Upper lobe of right lung (tissue), 1 donor: ENCODE data around the gene PPP1R3G. TPM values are rescaled to one million over a fixed set of nuclear protein-coding genes. Genes with fewer than 3 reads are reported as not detected.
A peak's percentile ranks its signal among the peaks of the same experiment; 100 is the strongest.

ENCODE experiments used
- ATAC-seq: fragments of 200-7000 bp; cut with Tn5 transposase; one replicate; pipeline ENCODE4 v1.9.1; 2020; ENCODE audit warnings: mild to moderate bottlenecking, moderate library complexity
- DNase-seq: peaks from one replicate; pipeline ENCODE4 v3.0.0-alpha.2; 2020
- H3K27ac ChIP-seq: fragments of 200-600 bp; one replicate; pipeline ENCODE4 v1.8.0; 2022
- H3K27me3 ChIP-seq: fragments of 200-600 bp; one replicate; pipeline ENCODE4 v1.8.0; 2022; ENCODE audit warnings: mild to moderate bottlenecking
- H3K36me3 ChIP-seq: fragments of 200-600 bp; one replicate; pipeline ENCODE4 v1.8.0; 2022
- H3K4me1 ChIP-seq: fragments of 200-600 bp; one replicate; pipeline ENCODE4 v1.8.0; 2022
- H3K4me3 ChIP-seq: fragments of 200-600 bp; one replicate; pipeline ENCODE4 v1.8.0; 2022; ENCODE audit warnings: mild to moderate bottlenecking
- H3K9me3 ChIP-seq: fragments of 200-600 bp; one replicate; pipeline ENCODE4 v1.8.0; 2022
- CTCF ChIP-seq: fragments of 200-600 bp; IDR thresholded peaks from one replicate; pipeline ENCODE4 v1.8.0; 2022; ENCODE audit warnings: antibody characterized with exemption
- intact Hi-C: fragments of 100-400 bp; cut with DNase I; formaldehyde crosslinking; loops from one replicate; pipeline ENCODE4 v1.11.0; 2022
- total RNA-seq: library from RNA; stranded (reverse); fragmentation: NEBNext Ultra II Directional; extraction: Animal tissue kit (Norgen Biotek cat#: 25700); gene quantifications from one replicate; pipeline ENCODE4 v1.2.1, GENCODE V29; 2021
- donor health status: DM: no; HTN: yes; CAD: no; lungs with severe emphysema.

Gene PPP1R3G
- total RNA-seq, 1 donor from 2014 or later: 0.46 TPM

DNA sequence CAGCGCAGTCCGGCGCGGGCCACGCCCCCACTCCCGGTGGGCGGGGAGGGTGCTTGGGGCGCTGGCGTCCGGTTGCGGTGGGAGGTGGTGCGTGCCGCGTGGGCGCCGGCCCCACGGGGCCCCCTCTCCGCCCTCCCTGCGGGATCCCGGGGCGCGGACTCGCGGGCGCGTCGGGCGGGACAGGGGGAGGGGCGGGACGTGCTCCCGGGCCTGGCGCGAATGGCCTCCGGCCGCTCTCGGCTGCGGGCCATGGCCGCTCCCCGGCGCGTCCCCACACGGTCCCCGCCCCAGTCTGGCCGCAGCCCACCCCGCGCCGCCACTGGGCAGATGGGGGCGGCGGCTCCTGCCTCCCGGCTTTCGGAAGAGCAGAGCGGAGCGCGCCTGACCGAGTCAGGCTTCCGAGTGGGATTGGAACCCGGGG lies 771 bp upstream of the PPP1R3G start:
- intact Hi-C loops: no loop called here
- DNase-seq (no peak), ATAC-seq (peak; percentile 49)
- Histone ChIP-seq H3K4me1 (peaks cover 15% of the 10 kb centered on the region), H3K27ac (peak overlapping the region; percentile 49), H3K36me3 (no peaks in the 10 kb centered on the region), H3K4me3 (peak overlapping the region; percentile 55), H3K27me3 (peaks cover 21% of the 10 kb centered on the region), H3K9me3 (no peaks in the 10 kb centered on the region)
- no peak for TF ChIP-seq CTCF

- no peak for TF ChIP-seq CTCF
These were observed 630 bp downstream of the PPP1R3G start for GRCh38 chr6:5085648-5086293.

DNA sequence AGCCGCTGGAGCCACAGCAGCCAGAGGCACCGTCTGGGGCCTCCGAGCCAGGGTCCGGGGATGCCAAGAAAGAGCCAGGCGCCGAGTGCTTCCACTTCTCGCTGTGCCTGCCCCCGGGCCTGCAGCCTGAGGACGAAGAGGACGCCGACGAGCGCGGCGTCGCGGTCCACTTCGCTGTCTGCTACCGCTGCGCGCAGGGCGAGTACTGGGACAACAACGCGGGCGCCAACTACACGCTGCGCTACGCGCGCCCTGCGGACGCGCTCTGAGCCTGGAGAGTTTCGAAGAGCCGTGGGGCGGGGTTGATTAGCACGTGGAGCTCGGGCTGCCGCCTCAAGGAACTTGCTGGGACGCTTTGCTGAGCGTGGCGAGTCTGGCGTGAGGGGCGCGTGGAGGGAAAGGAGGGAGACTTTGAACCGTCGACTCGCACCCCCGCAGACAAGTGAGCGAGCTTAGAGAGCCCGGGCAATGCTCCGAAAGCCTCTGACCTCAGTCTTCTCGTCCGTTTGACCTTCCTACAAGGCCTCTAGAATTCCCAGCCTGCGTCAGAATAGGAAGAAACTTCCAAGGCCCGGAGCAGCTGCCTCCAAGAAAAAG lies 1.3 kb downstream of the PPP1R3G start:
- peaks cover 15% of the 10 kb centered on the region for H3K4me1 ChIP-seq
- H3K27ac ChIP-seq: no peak overlapping the region
- no peak for TF ChIP-seq CTCF
- H3K27me3 ChIP-seq: peaks cover 21% of the 10 kb centered on the region
- H3K9me3 ChIP-seq: no peaks in the 10 kb centered on the region
- intact Hi-C loops: no loop called here
- ATAC-seq (no peak), DNase-seq (no peak)
- H3K36me3 ChIP-seq: no peaks in the 10 kb centered on the region
- H3K4me3 ChIP-seq: peak overlapping the region; percentile 55

More at GRCh38 chr6:5085648-5086293, 630 bp downstream of the PPP1R3G start:
- DNase-seq (peak; percentile 69), ATAC-seq (peak; percentile 47)
- Histone ChIP-seq H3K27ac (peak overlapping the region; percentile 49), H3K36me3 (no peaks in the 10 kb centered on the region), H3K9me3 (no peaks in the 10 kb centered on the region), H3K27me3 (peaks cover 21% of the 10 kb centered on the region), H3K4me1 (peaks cover 15% of the 10 kb centered on the region), H3K4me3 (peak overlapping the region; percentile 55)
- intact Hi-C loops: no loop called here

GRCh38 chr6:5087389-5087788 lies 2.2 kb downstream of the PPP1R3G start:
- H3K36me3 ChIP-seq: no peaks in the 10 kb centered on the region
- ATAC-seq (peak; percentile 63), DNase-seq (peak; percentile 71)
- peaks cover 15% of the 10 kb centered on the region for H3K4me1 ChIP-seq
- peaks cover 21% of the 10 kb centered on the region for H3K27me3 ChIP-seq
- intact Hi-C loops: no loop called here
- no peak overlapping the region for H3K27ac ChIP-seq
- no peak for TF ChIP-seq CTCF
- no peaks in the 10 kb centered on the region for H3K9me3 ChIP-seq
- no peak overlapping the region for H3K4me3 ChIP-seq

GRCh38 chr6:5088780-5089179 lies 3.6 kb downstream of the PPP1R3G start:
- intact Hi-C loops: no loop called here
- DNase-seq: no peak
- Histone ChIP-seq H3K4me1 (peaks cover 15% of the 10 kb centered on the region), H3K4me3 (no peak overlapping the region), H3K27ac (no peak overlapping the region), H3K9me3 (no peaks in the 10 kb centered on the region), H3K36me3 (no peaks in the 10 kb centered on the region), H3K27me3 (peaks cover 21% of the 10 kb centered on the region)
- no peak for ATAC-seq
- TF ChIP-seq CTCF: no peak
